HepG2 (cell line): ENCODE measurements around the gene CLDN3. TPM values are rescaled to one million over a fixed set of nuclear protein-coding genes. Genes with fewer than 3 reads are reported as not detected.
A peak's percentile ranks its signal among the peaks of the same experiment; 100 is the strongest.

Experiments
- AFF4 ChIP-seq: sonication (generic); formaldehyde crosslinking; IDR thresholded peaks from 2 replicates; pipeline ENCODE4 v1.4.0; 2020; ENCODE audit warnings: missing genetic modification reagents
- ATF6 ChIP-seq: sonication (generic); formaldehyde crosslinking; conservative IDR thresholded peaks from 2 replicates; pipeline ENCODE4 v1.4.0; 2020; ENCODE audit warnings: missing genetic modification reagents
- CENPT ChIP-seq: sonication (generic); formaldehyde crosslinking; IDR thresholded peaks from 2 replicates; pipeline ENCODE4 v1.8.0; 2022; ENCODE audit warnings: low read depth, mild to moderate bottlenecking, moderate library complexity, missing genetic modification reagents
- CHCHD3 ChIP-seq: sonication (generic); formaldehyde crosslinking; IDR thresholded peaks from 2 replicates; pipeline ENCODE4 v1.8.0; 2022; ENCODE audit warnings: mild to moderate bottlenecking, missing genetic modification reagents, moderate library complexity
- ETV5 ChIP-seq: IDR thresholded peaks from 2 replicates; pipeline ENCODE4 v1.6.1; 2018; ENCODE audit warnings: missing biosample characterization, missing genetic modification reagents, inconsistent platforms, borderline replicate concordance
- EZH2 ChIP-seq: conservative IDR thresholded peaks from 2 replicates; pipeline ENCODE4 v1.6.1; 2012; ENCODE audit warnings: mild to moderate bottlenecking, low read depth, low read length, moderate library complexity
- FLYWCH1 ChIP-seq: sonication (generic); formaldehyde crosslinking; IDR thresholded peaks from 2 replicates; pipeline ENCODE4 v1.8.1; 2023; ENCODE audit warnings: mild to moderate bottlenecking, missing genetic modification reagents
- KLF6 ChIP-seq: IDR thresholded peaks from 2 replicates; pipeline ENCODE4 v1.8.0; 2016; ENCODE audit warnings: missing biosample characterization, missing genetic modification reagents
- NKX3-1 ChIP-seq: sonication (generic); formaldehyde crosslinking; IDR thresholded peaks from 2 replicates; pipeline ENCODE4 v1.5.0; 2020; ENCODE audit warnings: missing genetic modification reagents
- PCBP1 ChIP-seq: fragments of 200-400 bp; formaldehyde crosslinking; IDR thresholded peaks from 2 replicates; pipeline ENCODE4 v1.6.1; 2017; ENCODE audit warnings: mild to moderate bottlenecking, low read depth, low read length, borderline replicate concordance
- POLR2AphosphoS2 ChIP-seq: IDR thresholded peaks from 2 replicates; pipeline ENCODE4 v1.6.1; 2011; ENCODE audit warnings: low read depth, low read length, improper control_type of control experiment
- SIX1 ChIP-seq: sonication (generic); formaldehyde crosslinking; IDR thresholded peaks from 2 replicates; pipeline ENCODE4 v1.4.0; 2020; ENCODE audit warnings: missing genetic modification reagents, borderline replicate concordance
- THAP11 ChIP-seq: IDR thresholded peaks from 2 replicates; pipeline ENCODE4 v1.6.1; 2016; ENCODE audit warnings: missing biosample characterization, missing genetic modification reagents
- ZNF280B ChIP-seq: sonication (generic); formaldehyde crosslinking; IDR thresholded peaks from 2 replicates; pipeline ENCODE4 v1.5.0; 2020; ENCODE audit warnings: missing genetic modification reagents, mild to moderate bottlenecking, borderline replicate concordance
- ZNF501 ChIP-seq: sonication (generic); formaldehyde crosslinking; IDR thresholded peaks from 2 replicates; pipeline ENCODE4 v1.5.1; 2020; ENCODE audit warnings: mild to moderate bottlenecking, moderate library complexity, missing genetic modification reagents
- ZNF589 ChIP-seq: sonication (generic); formaldehyde crosslinking; conservative IDR thresholded peaks from 2 replicates; pipeline ENCODE4 v1.8.0; 2022; ENCODE audit warnings: mild to moderate bottlenecking, moderate library complexity, missing genetic modification reagents
- ZNF776 ChIP-seq: sonication (generic); formaldehyde crosslinking; IDR thresholded peaks from 2 replicates; pipeline ENCODE4 v1.4.0; 2020; ENCODE audit warnings: mild to moderate bottlenecking, missing genetic modification reagents
- ZUFSP ChIP-seq: sonication (generic); formaldehyde crosslinking; IDR thresholded peaks from 2 replicates; pipeline ENCODE4 v1.9.0; 2021; ENCODE audit warnings: missing genetic modification reagents, mild to moderate bottlenecking, borderline replicate concordance
- polyA plus RNA-seq, 8 experiments: library from polyadenylated mRNA; depleted of rRNA in 3 of 8; stranded (reverse) in 7 of 8; unstranded in 1 of 8; fragments of >200 nt; fragmentation: Illumina TruSeq in 4 of 8; extraction: Trizol in 4 of 8; gene quantifications; 2 replicates each; pipeline versions ENCODE4 v1.2.1 to v1.2.3, GENCODE V29; 2011 to 2016; ENCODE audit warnings: low read depth in 4 of 8, missing spikeins in 1 of 8, mixed read lengths in 1 of 8; ENCODE audit not compliant: insufficient read depth in 1 of 8
- total RNA-seq, 5 experiments: library from RNA; depleted of rRNA; stranded (reverse); fragments of >200 nt; fragmentation: Illumina TruSeq; extraction: Trizol; gene quantifications; 2 replicates each; pipeline ENCODE4 v1.2.3, GENCODE V29; 2016; ENCODE audit warnings: low read depth in 1 of 5

CLDN3 gene
- total and polyA plus RNA-seq, 2 of the 13 experiments (the other 11 are each of a cell fraction or from before 2014, with no cell fraction given) = 0.31 to 0.51 TPM

GRCh38 chr7:73734619-73735527 is 35.2 kb downstream of the CLDN3 start (continued):
- TF ChIP-seq THAP11 (CRISPR knock-in tag) (peak; percentile 66; the same call in 1 of the 2 replicates), EZH2 (no peak), KLF6 (CRISPR knock-in tag) (no peak), ZNF589 (CRISPR knock-in tag) (no peak), CENPT (no peak), ZNF776 (CRISPR knock-in tag) (no peak), CHCHD3 (CRISPR knock-in tag) (no peak), ATF6 (0 out of 2 replicates have a peak, but pooled peaks have one; percentile 65), POLR2AphosphoS2 (no peak), ETV5 (peak; percentile 91; the same call in 1 of the 2 replicates), FLYWCH1 (no peak), ZNF501 (CRISPR knock-in tag) (no peak), ZNF280B (CRISPR knock-in tag) (peak; percentile 76; the same call in 1 of the 2 replicates), SIX1 (CRISPR knock-in tag) (no peak; the same call in 1 of the 2 replicates), ZUFSP (no peak), NKX3-1 (CRISPR knock-in tag) (no peak), AFF4 (no peak), PCBP1 (no peak)
